ENCODE results near the gene ERN2. TPM values are rescaled to one million over a fixed set of nuclear protein-coding genes. Genes with fewer than 3 reads are reported as not detected.
"Not testable (repeated sequence)": the region's sequence is repeated elsewhere in the genome, so short reads cannot be mapped to it uniquely, and the experiment has no call there.

ERN2 gene
- total and polyA plus RNA-seq, 2 experiments from 2014 or later = 0.44 to 0.54 TPM

- Histone ChIP-seq H3K9me3 (ENCODE audit: low read depth) (no peaks in the 10 kb centered on the region), H3K4me1 (ENCODE audit: low read depth) (no peaks in the 10 kb centered on the region), H3K36me3 (no peaks in the 10 kb centered on the region), H3K27me3 (peaks cover 54% of the 10 kb centered on the region), H3K27ac (no peak overlapping the region), H3K4me3 (peak overlapping the region; percentile 15)
- DNase-seq (ENCODE audit: low read depth in 1 of 2, low spot score in 1 of 2) = no peak
- no peak for TF ChIP-seq CTCF (IDR thresholded peaks at IDR 0.05; ENCODE audit: low read depth, low read length)
Observed at GRCh38 chr16:23753908-23754593, 41.0 kb upstream of the ERN2 start.

DNA sequence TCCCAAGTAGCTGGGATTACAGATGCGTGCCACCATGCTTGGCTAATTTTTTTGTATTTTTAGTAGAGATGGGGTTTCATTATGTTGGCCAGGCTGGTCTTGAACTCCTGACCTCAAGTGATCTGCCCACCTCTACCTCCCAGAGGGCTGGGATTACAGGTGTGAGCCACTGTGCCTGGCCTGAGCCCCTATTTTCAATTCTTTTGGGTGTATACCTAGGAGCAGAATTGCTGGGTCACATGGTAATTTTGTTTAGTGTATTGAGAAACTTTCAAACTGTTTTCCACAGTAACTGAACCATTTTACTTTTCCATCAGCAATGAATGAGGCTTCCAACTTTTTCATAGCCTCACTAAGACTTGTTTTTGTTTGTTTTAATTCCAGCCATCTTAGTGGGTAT lies 38.0 kb upstream of the ERN2 start:
- H3K4me1 ChIP-seq (ENCODE audit: low read depth); DNase-seq (ENCODE audit: low read depth in 1 of 2, low spot score in 1 of 2); H3K9me3 ChIP-seq (ENCODE audit: low read depth); H3K27ac ChIP-seq; H3K36me3 ChIP-seq; H3K4me3 ChIP-seq: not testable (repeated sequence)
- peaks cover 35% of the 10 kb centered on the region for H3K27me3 ChIP-seq

DNA sequence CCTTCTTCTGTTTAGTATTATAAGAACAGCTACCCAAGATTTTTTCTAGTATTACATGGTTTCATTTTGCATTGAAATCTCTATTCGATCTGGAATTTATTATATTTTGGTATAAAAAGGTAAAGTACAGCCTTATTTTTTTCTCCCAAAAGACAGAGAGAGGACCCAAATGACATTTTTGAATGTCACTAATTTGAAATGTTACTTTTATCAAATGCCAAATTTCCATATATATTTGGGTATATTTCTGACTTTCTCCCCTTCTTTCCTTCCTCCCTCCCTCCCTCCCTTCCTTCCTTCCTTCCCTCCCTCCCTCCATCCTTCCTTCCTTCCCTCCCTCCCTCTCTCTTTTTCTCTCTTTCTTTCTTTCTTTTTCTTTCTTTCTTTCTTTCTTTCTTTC lies 35.6 kb upstream of the ERN2 start:
- Histone ChIP-seq H3K27me3 (peaks cover 11% of the 10 kb centered on the region), H3K27ac (no peak overlapping the region), H3K4me3 (no peak overlapping the region), H3K4me1 (ENCODE audit: low read depth) (no peaks in the 10 kb centered on the region), H3K36me3 (no peaks in the 10 kb centered on the region), H3K9me3 (ENCODE audit: low read depth) (no peaks in the 10 kb centered on the region)
- TF ChIP-seq CTCF (IDR thresholded peaks at IDR 0.05; ENCODE audit: low read depth, low read length) = no peak
- no peak for DNase-seq (ENCODE audit: low read depth in 1 of 2, low spot score in 1 of 2)

DNA sequence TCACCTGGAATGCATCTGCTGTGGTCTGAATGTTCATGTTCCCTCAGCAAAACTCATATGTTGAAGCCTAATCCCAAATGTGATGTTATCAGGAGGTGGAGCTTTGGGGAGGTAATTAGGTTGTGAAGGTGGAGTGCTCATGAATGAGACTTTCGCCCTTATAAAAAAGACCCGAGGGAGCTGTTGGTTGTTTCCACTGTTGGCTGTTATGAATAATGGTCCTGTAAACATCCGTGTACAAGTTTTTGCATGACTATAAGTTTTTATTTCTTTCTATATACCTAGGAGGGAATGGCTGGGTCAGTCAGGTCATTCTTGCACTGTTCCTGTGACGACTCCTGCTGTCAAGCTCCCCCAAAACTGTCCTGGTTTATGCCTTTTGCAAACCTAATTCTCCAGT lies 32.2 kb upstream of the ERN2 start:
- Histone ChIP-seq H3K4me3 (no peak overlapping the region), H3K4me1 (ENCODE audit: low read depth) (no peaks in the 10 kb centered on the region), H3K36me3 (no peaks in the 10 kb centered on the region), H3K9me3 (ENCODE audit: low read depth) (no peaks in the 10 kb centered on the region), H3K27me3 (peaks cover 8% of the 10 kb centered on the region), H3K27ac (no peak overlapping the region)
- no peak for TF ChIP-seq CTCF (IDR thresholded peaks at IDR 0.05; ENCODE audit: low read depth, low read length)
- no peak for DNase-seq (ENCODE audit: low read depth in 1 of 2, low spot score in 1 of 2)

DNA sequence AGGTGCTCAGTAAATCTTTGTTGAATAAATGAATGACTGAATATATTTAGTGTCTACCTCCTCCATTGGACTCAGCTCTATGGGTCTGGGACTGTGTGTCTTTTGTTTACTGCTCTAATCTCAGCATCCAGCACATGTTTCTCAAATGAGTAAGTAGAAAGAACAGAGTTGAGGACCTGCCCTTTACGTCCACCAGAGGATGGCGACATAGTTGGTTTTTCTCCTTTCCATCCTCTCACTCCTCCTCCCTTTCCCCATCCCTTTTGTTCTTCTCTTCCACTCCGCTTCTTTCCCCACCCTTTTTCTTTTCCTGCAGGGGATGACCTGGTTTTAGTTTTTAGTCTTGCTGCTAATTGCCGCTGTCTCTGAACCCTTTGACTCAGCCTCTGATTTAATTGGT lies 29.7 kb upstream of the ERN2 start:
- no peak for DNase-seq (ENCODE audit: low read depth in 1 of 2, low spot score in 1 of 2)

More for the DNA sequence above, 29.7 kb upstream of the ERN2 start:
- Histone ChIP-seq H3K9me3 (ENCODE audit: low read depth) (no peaks in the 10 kb centered on the region), H3K4me1 (ENCODE audit: low read depth) (no peaks in the 10 kb centered on the region), H3K27ac (no peak overlapping the region), H3K4me3 (no peak overlapping the region), H3K36me3 (no peaks in the 10 kb centered on the region), H3K27me3 (peaks cover 8% of the 10 kb centered on the region)
- TF ChIP-seq CTCF (IDR thresholded peaks at IDR 0.05; ENCODE audit: low read depth, low read length) = no peak

Data from cardiac muscle cell (in vitro differentiated cells and primary cell).